Naive B cell (primary cell): ENCODE measurements around the gene SNX19. TPM values are rescaled to one million over a fixed set of nuclear protein-coding genes. Genes with fewer than 3 reads are reported as not detected.
"Not testable (repeated sequence)": the region's sequence is repeated elsewhere in the genome, so short reads cannot be mapped to it uniquely, and the experiment has no call there.

Experiments
- ATAC-seq, 2 donors: fragments of 150-1000 bp; cut with Tn5 transposase; 2 replicates each; pipeline ENCODE4 v1.10.0; 2021; ENCODE audit warnings: low read depth in 2 of 2, mild to moderate bottlenecking in 2 of 2, moderate library complexity in 2 of 2
- DNase-seq: peaks from one replicate; pipeline ENCODE4 v3.0.0; 2022
- H3K27ac Mint-ChIP-seq, 6 donors: one replicate each; pipeline ENCODE4 v1.8.0; 2020 to 2022; ENCODE audit warnings: mild to moderate bottlenecking in 6 of 6, mixed read lengths in 6 of 6, moderate library complexity in 5 of 6, inconsistent platforms in 2 of 6
- H3K27me3 Mint-ChIP-seq, 3 donors: one replicate each; pipeline ENCODE4 v1.8.0; 2021 to 2022; ENCODE audit warnings: mixed read lengths in 3 of 3, mild to moderate bottlenecking in 1 of 3
- H3K36me3 Mint-ChIP-seq, 2 donors: one replicate each; pipeline ENCODE4 v1.8.0; 2020 to 2022; ENCODE audit warnings: mixed read lengths in 2 of 2, inconsistent platforms in 1 of 2, mild to moderate bottlenecking in 1 of 2
- H3K4me1 Mint-ChIP-seq, 3 donors: one replicate each; pipeline ENCODE4 v1.8.0; 2020 to 2022; ENCODE audit warnings: mixed read lengths in 3 of 3, inconsistent platforms in 1 of 3, mild to moderate bottlenecking in 1 of 3, moderate library complexity in 1 of 3
- H3K4me3 Mint-ChIP-seq, 8 donors: one replicate each; pipeline ENCODE4 v1.8.0; 2020 to 2022; ENCODE audit warnings: mild to moderate bottlenecking in 8 of 8, mixed read lengths in 8 of 8, moderate library complexity in 8 of 8, inconsistent platforms in 2 of 8
- H3K9me3 Mint-ChIP-seq, 7 donors: one replicate each; pipeline ENCODE4 v1.8.0; 2020 to 2022; ENCODE audit warnings: mixed read lengths in 7 of 7, mild to moderate bottlenecking in 5 of 7, inconsistent platforms in 2 of 7, moderate library complexity in 1 of 7
- polyA plus RNA-seq, 6 donors: library from polyadenylated mRNA; unstranded; fragments of 300-500 nt; fragmentation: Illumina TruSeq; gene quantifications; one replicate each; pipeline ENCODE4 v1.2.3, GENCODE V29; 2021; ENCODE audit warnings: low read depth in 6 of 6

Gene SNX19
- polyA plus RNA-seq, 6 donors from 2014 or later = 18.8 to 39.5 (median 28.5) TPM

- H3K4me3 Mint-ChIP-seq = peak overlapping the region in 2 of 8 donors; percentile 3 to 29
- peak; percentile 82 for DNase-seq
- H3K36me3 Mint-ChIP-seq = no peaks in the 10 kb centered on the region
- no peaks in the 10 kb centered on the region for H3K27me3 Mint-ChIP-seq
- H3K9me3 Mint-ChIP-seq = peaks cover 0 to under 1% (median 0%) of the 10 kb centered on the region in 7 donors
- ATAC-seq = peak; percentile 85 to 88
- peaks cover 4 to 15% (median 14%) of the 10 kb centered on the region in 3 donors for H3K4me1 Mint-ChIP-seq
- peak overlapping the region in 5 of 6 donors; percentile 14 to 80 (median 63) for H3K27ac Mint-ChIP-seq
These were observed 54.1 kb downstream of the SNX19 start for GRCh38 chr11:130861902-130862860.

GRCh38 chr11:130861283-130861682, 55.0 kb downstream of the SNX19 start:
- no peak for ATAC-seq

GRCh38 chr11:130859886-130860285, 56.4 kb downstream of the SNX19 start:
- Mint-ChIP-seq H3K4me3 (no peak overlapping the region), H3K4me1 (peaks cover 7 to 23% (median 20%) of the 10 kb centered on the region in 3 donors), H3K9me3 (peaks cover 0 to 10% (median 3%) of the 10 kb centered on the region in 7 donors), H3K27ac (peak overlapping the region in 2 of 6 donors; percentile 39 to 55), H3K27me3 (no peaks in the 10 kb centered on the region), H3K36me3 (no peaks in the 10 kb centered on the region)
- DNase-seq = no peak
- no peak for ATAC-seq

More at GRCh38 chr11:130861283-130861682, 55.0 kb downstream of the SNX19 start:
- no peak overlapping the region for H3K27ac Mint-ChIP-seq
- peaks cover 4 to 16% (median 16%) of the 10 kb centered on the region in 3 donors for H3K4me1 Mint-ChIP-seq
- peaks cover 0 to 6% (median 1%) of the 10 kb centered on the region in 7 donors for H3K9me3 Mint-ChIP-seq
- H3K27me3 Mint-ChIP-seq = no peaks in the 10 kb centered on the region
- H3K4me3 Mint-ChIP-seq = no peak overlapping the region
- H3K36me3 Mint-ChIP-seq = no peaks in the 10 kb centered on the region
- DNase-seq = no peak

- H3K9me3 Mint-ChIP-seq = peaks cover 0 to 10% (median 3%) of the 10 kb centered on the region in 7 donors
- DNase-seq (no peak), ATAC-seq (no peak)
- H3K27ac Mint-ChIP-seq = no peak overlapping the region
- no peak overlapping the region for H3K4me3 Mint-ChIP-seq
- no peaks in the 10 kb centered on the region for H3K27me3 Mint-ChIP-seq
- H3K4me1 Mint-ChIP-seq = peaks cover 17 to 38% (median 37%) of the 10 kb centered on the region in 3 donors
- H3K36me3 Mint-ChIP-seq = no peaks in the 10 kb centered on the region
These were observed 58.1 kb downstream of the SNX19 start for GRCh38 chr11:130858215-130858614.

- H3K27me3 Mint-ChIP-seq, H3K9me3 Mint-ChIP-seq, H3K36me3 Mint-ChIP-seq, DNase-seq, ATAC-seq: not testable (repeated sequence)
- H3K4me3 Mint-ChIP-seq = peak overlapping the region in 1 of 8 donors; percentile 41
- H3K27ac Mint-ChIP-seq = peak overlapping the region in 1 of 6 donors; percentile 56
- H3K4me1 Mint-ChIP-seq = peaks cover 17 to 35% (median 31%) of the 10 kb centered on the region in 3 donors
These were observed 60.6 kb downstream of the SNX19 start for GRCh38 chr11:130855707-130856106.

- ATAC-seq = peak; percentile 92 to 97
- Mint-ChIP-seq H3K9me3 (peaks cover 0 to 10% (median 4%) of the 10 kb centered on the region in 7 donors), H3K36me3 (no peaks in the 10 kb centered on the region), H3K27ac (peak overlapping the region in 4 of 6 donors; percentile 10 to 77 (median 36)), H3K27me3 (peaks cover 0 to 17% (median 9%) of the 10 kb centered on the region in 3 donors), H3K4me1 (peaks cover 17 to 35% (median 31%) of the 10 kb centered on the region in 3 donors), H3K4me3 (peak overlapping the region in 5 of 8 donors; percentile 19 to 71 (median 44))
- DNase-seq = peak; percentile 15
These were observed 61.8 kb downstream of the SNX19 start for GRCh38 chr11:130854483-130854882.

- ATAC-seq = no peak
- H3K4me3 Mint-ChIP-seq = no peak overlapping the region
- H3K9me3 Mint-ChIP-seq = peaks cover 0 to 10% (median 4%) of the 10 kb centered on the region in 7 donors
- H3K4me1 Mint-ChIP-seq = peaks cover 16 to 32% (median 30%) of the 10 kb centered on the region in 3 donors
- no peak overlapping the region for H3K27ac Mint-ChIP-seq
- no peaks in the 10 kb centered on the region for H3K36me3 Mint-ChIP-seq
- H3K27me3 Mint-ChIP-seq = peaks cover 4 to 26% (median 16%) of the 10 kb centered on the region in 3 donors
- DNase-seq = no peak
These were observed 63.7 kb downstream of the SNX19 start for GRCh38 chr11:130852589-130852988.

GRCh38 chr11:130850185-130850944, 65.9 kb downstream of the SNX19 start:
- Mint-ChIP-seq H3K36me3 (no peaks in the 10 kb centered on the region), H3K27me3 (peaks cover 14 to 27% (median 21%) of the 10 kb centered on the region in 3 donors), H3K27ac (no peak overlapping the region), H3K9me3 (peaks cover 0 to 3% (median 0%) of the 10 kb centered on the region in 7 donors), H3K4me3 (no peak overlapping the region), H3K4me1 (peaks cover 14 to 25% (median 24%) of the 10 kb centered on the region in 3 donors)
- DNase-seq = no peak
- no peak for ATAC-seq

GRCh38 chr11:130849215-130849568, 67.1 kb downstream of the SNX19 start:
- no peak for DNase-seq
- ATAC-seq = no peak
- Mint-ChIP-seq H3K27ac (no peak overlapping the region), H3K4me1 (peaks cover 3 to 13% (median 12%) of the 10 kb centered on the region in 3 donors), H3K36me3 (no peaks in the 10 kb centered on the region), H3K27me3 (peaks cover 14 to 34% (median 26%) of the 10 kb centered on the region in 3 donors), H3K9me3 (peaks cover 0 to 3% (median 0%) of the 10 kb centered on the region in 7 donors), H3K4me3 (no peak overlapping the region)

- Mint-ChIP-seq H3K9me3 (peaks cover 0 to 3% (median 0%) of the 10 kb centered on the region in 7 donors), H3K27me3 (peaks cover 14 to 38% (median 30%) of the 10 kb centered on the region in 3 donors), H3K4me3 (no peak overlapping the region), H3K27ac (no peak overlapping the region), H3K4me1 (peaks cover 0 to 7% (median 6%) of the 10 kb centered on the region in 3 donors), H3K36me3 (no peaks in the 10 kb centered on the region)
- ATAC-seq (no peak), DNase-seq (no peak)
These were observed 67.7 kb downstream of the SNX19 start for GRCh38 chr11:130848361-130849214.

- Mint-ChIP-seq H3K36me3 (no peaks in the 10 kb centered on the region), H3K4me1 (no peaks in the 10 kb centered on the region), H3K27me3 (peaks cover 17 to 46% (median 36%) of the 10 kb centered on the region in 3 donors), H3K9me3 (peaks cover 0 to 3% (median 0%) of the 10 kb centered on the region in 7 donors), H3K4me3 (no peak overlapping the region), H3K27ac (no peak overlapping the region)
- ATAC-seq = no peak
- DNase-seq = no peak
These were observed 68.8 kb downstream of the SNX19 start for GRCh38 chr11:130847517-130847916.

- Mint-ChIP-seq H3K9me3 (peaks cover 0 to 1% (median 0%) of the 10 kb centered on the region in 7 donors), H3K4me1 (no peaks in the 10 kb centered on the region), H3K27me3 (peaks cover 23 to 54% (median 38%) of the 10 kb centered on the region in 3 donors), H3K36me3 (no peaks in the 10 kb centered on the region), H3K4me3 (no peak overlapping the region), H3K27ac (no peak overlapping the region)
- ATAC-seq (no peak), DNase-seq (no peak)
These were observed 69.7 kb downstream of the SNX19 start for GRCh38 chr11:130846606-130847005.
